Ascending aorta (tissue), 2 donors: ENCODE results near the gene MPC1L. TPM values are rescaled to one million over a fixed set of nuclear protein-coding genes. Genes with fewer than 3 reads are reported as not detected.

ENCODE experiments used
- DNase-seq, 2 donors: peaks; one replicate each; pipeline ENCODE4 v3.0.0-alpha.2; 2019; ENCODE audit warnings: low spot score in 2 of 2
- H3K27ac ChIP-seq, 2 donors: fragments of 200-600 bp; sonication (generic); one replicate each; pipeline ENCODE4 v1.5.1; 2016 to 2017; ENCODE audit warnings: mild to moderate bottlenecking in 1 of 2
- H3K27me3 ChIP-seq: fragments of 200-600 bp; sonication (generic); one replicate; pipeline ENCODE4 v1.5.1; 2017
- H3K36me3 ChIP-seq, 2 donors: fragments of 200-600 bp; sonication (generic); one replicate each; pipeline ENCODE4 v1.5.1; 2016
- H3K4me1 ChIP-seq, 2 donors: fragments of 200-600 bp; sonication (generic); one replicate each; pipeline ENCODE4 v1.5.1; 2016 to 2017; ENCODE audit warnings: mild to moderate bottlenecking in 1 of 2
- H3K4me3 ChIP-seq, 2 donors: fragments of 200-600 bp; sonication (generic); one replicate each; pipeline ENCODE4 v1.5.1; 2016 to 2017; ENCODE audit warnings: mild to moderate bottlenecking in 1 of 2
- H3K9me3 ChIP-seq, 2 donors: fragments of 200-600 bp; sonication (generic); one replicate each; pipeline ENCODE4 v1.5.1; 2016
- CTCF ChIP-seq, 3 experiments: fragments of 200-600 bp in 2 of 3; fragments of 450-650 bp in 1 of 3; sonication (generic) in 2 of 3; IDR thresholded peaks; one replicate each; pipeline ENCODE4 v1.5.1; 2016 to 2019; ENCODE audit warnings: antibody characterized with exemption in 3 of 3, mild to moderate bottlenecking in 1 of 3, moderate library complexity in 1 of 3
- intact Hi-C: fragments of 100-400 bp; cut with DNase I; formaldehyde crosslinking; loops from one replicate; pipeline ENCODE4 v1.15.1; 2023
- total RNA-seq: library from RNA; depleted of rRNA; stranded (reverse); fragments of >200 nt; gene quantifications from one replicate; pipeline ENCODE4 v1.1.0, GENCODE V29; 2016

Gene MPC1L
- total RNA-seq, 1 donor from 2014 or later, result not detected

GRCh38 chrX:40623665-40624064, 437 bp downstream of the MPC1L start:
- Histone ChIP-seq H3K4me1 (no peaks in the 10 kb centered on the region), H3K9me3 (no peaks in the 10 kb centered on the region), H3K27ac (no peak overlapping the region), H3K27me3 (no peaks in the 10 kb centered on the region), H3K36me3 (peaks cover 4 to 15% of the 10 kb centered on the region in 2 donors), H3K4me3 (no peak overlapping the region)
- no peak for DNase-seq
- intact Hi-C loops, result no loop called here
- TF ChIP-seq CTCF (IDR thresholded peaks at IDR 0.05), result no peak

GRCh38 chrX:40625294-40625693, 2.1 kb downstream of the MPC1L start:
- Histone ChIP-seq H3K4me1 (no peaks in the 10 kb centered on the region), H3K4me3 (no peak overlapping the region), H3K36me3 (peaks cover 14 to 30% of the 10 kb centered on the region in 2 donors), H3K27ac (no peak overlapping the region), H3K9me3 (no peaks in the 10 kb centered on the region), H3K27me3 (no peaks in the 10 kb centered on the region)
- intact Hi-C loops, result no loop called here
- TF ChIP-seq CTCF (IDR thresholded peaks at IDR 0.05), result no peak
- no peak for DNase-seq

GRCh38 chrX:40628506-40628905, 5.3 kb downstream of the MPC1L start:
- no peak overlapping the region for H3K4me3 ChIP-seq
- no peaks in the 10 kb centered on the region for H3K27me3 ChIP-seq
- intact Hi-C loops, result no loop called here
- TF ChIP-seq CTCF (IDR thresholded peaks at IDR 0.05), result no peak
- peaks cover 26 to 52% of the 10 kb centered on the region in 2 donors for H3K36me3 ChIP-seq
- no peak for DNase-seq
- H3K9me3 ChIP-seq, result no peaks in the 10 kb centered on the region
- no peaks in the 10 kb centered on the region for H3K4me1 ChIP-seq
- H3K27ac ChIP-seq, result no peak overlapping the region

- no peak overlapping the region for H3K4me3 ChIP-seq
- H3K4me1 ChIP-seq, result no peaks in the 10 kb centered on the region
- H3K27ac ChIP-seq, result no peak overlapping the region
- intact Hi-C loops, result no loop called here
- H3K27me3 ChIP-seq, result no peaks in the 10 kb centered on the region
- no peak for TF ChIP-seq CTCF (IDR thresholded peaks at IDR 0.05)
- no peak for DNase-seq
- H3K9me3 ChIP-seq, result no peaks in the 10 kb centered on the region
- peaks cover 54 to 73% of the 10 kb centered on the region in 2 donors for H3K36me3 ChIP-seq
Measured at GRCh38 chrX:40632199-40632598, 9.0 kb downstream of the MPC1L start.

GRCh38 chrX:40637687-40638086, 14.5 kb downstream of the MPC1L start:
- H3K4me1 ChIP-seq, result no peaks in the 10 kb centered on the region
- H3K4me3 ChIP-seq, result no peak overlapping the region
- no peaks in the 10 kb centered on the region for H3K27me3 ChIP-seq
- DNase-seq, result no peak
- H3K27ac ChIP-seq, result no peak overlapping the region
- H3K9me3 ChIP-seq, result no peaks in the 10 kb centered on the region
- no peak for TF ChIP-seq CTCF (IDR thresholded peaks at IDR 0.05)
- H3K36me3 ChIP-seq, result peaks cover 32 to 37% of the 10 kb centered on the region in 2 donors
- intact Hi-C loops, result no loop called here

GRCh38 chrX:40644176-40644575, 20.9 kb downstream of the MPC1L start:
- DNase-seq, result no peak
- no peaks in the 10 kb centered on the region for H3K27me3 ChIP-seq
- peak overlapping the region; percentile 56 to 64 for H3K27ac ChIP-seq
- peaks cover 0 to 18% of the 10 kb centered on the region in 2 donors for H3K4me1 ChIP-seq
- peak overlapping the region; percentile 28 to 51 for H3K4me3 ChIP-seq
- TF ChIP-seq CTCF (IDR thresholded peaks at IDR 0.05), result no peak
- intact Hi-C loops, result loop anchor here (10.0 kb wide), 1 partner anchor 99 kb away; no protein-coding TSS in a partner anchor
- H3K36me3 ChIP-seq, result peaks cover 0 to 5% of the 10 kb centered on the region in 2 donors
- no peaks in the 10 kb centered on the region for H3K9me3 ChIP-seq
